K562 (cell line): Measurements from ENCODE around the gene CCDC77.

Experiments
- TF ChIP-seq, protein P1 (sequence below): sonication (generic); formaldehyde crosslinking; IDR thresholded peaks from 2 replicates; pipeline ENCODE4 v1.8.0; 2022; ENCODE audit warnings: mild to moderate bottlenecking, missing genetic modification reagents, borderline replicate concordance
- TF ChIP-seq, protein P2 (sequence below), 3 experiments: fragments of 200-800 bp in 1 of 3; fragments of 250-450 bp in 1 of 3; fragments of 450-650 bp in 1 of 3; sonication (Bioruptor Pico) in 1 of 3; sonication (Bioruptor generic) in 1 of 3; formaldehyde crosslinking in 1 of 3; IDR thresholded peaks; 2 replicates each; pipeline versions ENCODE4 v1.6.1 to v1.8.0; 2016 to 2022; ENCODE audit warnings: mild to moderate bottlenecking in 2 of 3, missing genetic modification characterization in 2 of 3, missing compliant biosample characterization in 1 of 3, moderate library complexity in 1 of 3

DNA sequence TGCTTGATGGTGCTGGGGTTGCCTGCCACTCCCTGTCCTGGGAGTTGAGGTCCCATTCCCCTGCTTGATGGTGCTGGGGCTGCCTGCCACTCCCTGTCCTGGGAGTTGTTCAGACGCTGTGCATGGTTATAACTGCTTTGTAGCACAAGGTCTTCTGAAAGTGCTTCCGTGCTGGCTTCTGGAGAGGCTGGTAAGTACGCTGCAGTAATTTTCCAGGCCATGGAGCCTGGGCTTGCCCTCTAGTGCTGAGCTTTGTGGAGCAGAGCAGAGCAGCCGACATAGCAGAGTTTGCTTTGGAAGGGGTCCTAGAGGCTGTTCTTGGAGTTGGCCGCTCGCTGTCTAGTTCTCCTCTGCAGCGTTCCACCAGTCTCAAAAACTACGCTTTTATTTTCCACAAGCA lies 64.6 kb downstream of the CCDC77 start:
- TF ChIP-seq, protein P1, sequence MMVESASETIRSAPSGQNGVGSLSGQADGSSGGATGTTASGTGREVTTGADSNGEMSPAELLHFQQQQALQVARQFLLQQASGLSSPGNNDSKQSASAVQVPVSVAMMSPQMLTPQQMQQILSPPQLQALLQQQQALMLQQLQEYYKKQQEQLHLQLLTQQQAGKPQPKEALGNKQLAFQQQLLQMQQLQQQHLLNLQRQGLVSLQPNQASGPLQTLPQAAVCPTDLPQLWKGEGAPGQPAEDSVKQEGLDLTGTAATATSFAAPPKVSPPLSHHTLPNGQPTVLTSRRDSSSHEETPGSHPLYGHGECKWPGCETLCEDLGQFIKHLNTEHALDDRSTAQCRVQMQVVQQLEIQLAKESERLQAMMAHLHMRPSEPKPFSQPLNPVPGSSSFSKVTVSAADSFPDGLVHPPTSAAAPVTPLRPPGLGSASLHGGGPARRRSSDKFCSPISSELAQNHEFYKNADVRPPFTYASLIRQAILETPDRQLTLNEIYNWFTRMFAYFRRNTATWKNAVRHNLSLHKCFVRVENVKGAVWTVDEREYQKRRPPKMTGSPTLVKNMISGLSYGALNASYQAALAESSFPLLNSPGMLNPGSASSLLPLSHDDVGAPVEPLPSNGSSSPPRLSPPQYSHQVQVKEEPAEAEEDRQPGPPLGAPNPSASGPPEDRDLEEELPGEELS: no peak
- TF ChIP-seq, protein P2, sequence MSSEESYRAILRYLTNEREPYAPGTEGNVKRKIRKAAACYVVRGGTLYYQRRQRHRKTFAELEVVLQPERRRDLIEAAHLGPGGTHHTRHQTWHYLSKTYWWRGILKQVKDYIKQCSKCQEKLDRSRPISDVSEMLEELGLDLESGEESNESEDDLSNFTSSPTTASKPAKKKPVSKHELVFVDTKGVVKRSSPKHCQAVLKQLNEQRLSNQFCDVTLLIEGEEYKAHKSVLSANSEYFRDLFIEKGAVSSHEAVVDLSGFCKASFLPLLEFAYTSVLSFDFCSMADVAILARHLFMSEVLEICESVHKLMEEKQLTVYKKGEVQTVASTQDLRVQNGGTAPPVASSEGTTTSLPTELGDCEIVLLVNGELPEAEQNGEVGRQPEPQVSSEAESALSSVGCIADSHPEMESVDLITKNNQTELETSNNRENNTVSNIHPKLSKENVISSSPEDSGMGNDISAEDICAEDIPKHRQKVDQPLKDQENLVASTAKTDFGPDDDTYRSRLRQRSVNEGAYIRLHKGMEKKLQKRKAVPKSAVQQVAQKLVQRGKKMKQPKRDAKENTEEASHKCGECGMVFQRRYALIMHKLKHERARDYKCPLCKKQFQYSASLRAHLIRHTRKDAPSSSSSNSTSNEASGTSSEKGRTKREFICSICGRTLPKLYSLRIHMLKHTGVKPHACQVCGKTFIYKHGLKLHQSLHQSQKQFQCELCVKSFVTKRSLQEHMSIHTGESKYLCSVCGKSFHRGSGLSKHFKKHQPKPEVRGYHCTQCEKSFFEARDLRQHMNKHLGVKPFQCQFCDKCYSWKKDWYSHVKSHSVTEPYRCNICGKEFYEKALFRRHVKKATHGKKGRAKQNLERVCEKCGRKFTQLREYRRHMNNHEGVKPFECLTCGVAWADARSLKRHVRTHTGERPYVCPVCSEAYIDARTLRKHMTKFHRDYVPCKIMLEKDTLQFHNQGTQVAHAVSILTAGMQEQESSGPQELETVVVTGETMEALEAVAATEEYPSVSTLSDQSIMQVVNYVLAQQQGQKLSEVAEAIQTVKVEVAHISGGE (CRISPR knock-in tag; IDR thresholded peaks at IDR 0.05): no peak
